ENCODE results near the gene LRFN5.

Gene LRFN5

DNA sequence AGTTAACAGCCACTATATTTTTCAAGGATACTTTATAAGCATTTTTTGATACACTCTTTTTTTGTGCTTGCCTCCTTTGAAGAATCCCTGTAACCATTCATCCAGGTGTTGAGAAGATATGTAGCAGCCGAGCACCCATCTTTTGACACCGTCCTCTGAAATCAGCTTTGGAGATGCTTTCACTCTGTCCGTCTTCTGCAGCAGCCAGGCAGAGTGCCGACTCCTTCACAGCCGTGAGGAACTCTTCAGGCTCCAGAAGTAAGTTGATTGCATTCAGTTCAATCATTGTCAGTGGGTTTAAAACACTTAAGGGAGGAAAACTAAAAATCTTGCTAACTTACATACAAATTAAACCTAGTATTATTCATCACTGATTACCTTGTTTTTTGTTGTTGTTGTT, 160.1 kb downstream of the LRFN5 start:
- no peak for DNase-seq
- no peak overlapping the region for H3K4me3 ChIP-seq (ENCODE audit: low read depth, low read length)
- no peaks in the 10 kb centered on the region for H3K36me3 ChIP-seq (replicated peaks)
- H3K27ac ChIP-seq, result no peak overlapping the region
- no peaks in the 10 kb centered on the region for H3K27me3 ChIP-seq (replicated peaks)
- TF ChIP-seq CTCF (IDR thresholded peaks at IDR 0.05; ENCODE audit: low read depth, low read length, missing control alignments), result no peak
- in situ Hi-C loops (cut with HindIII; ENCODE audit: low pct_ligation_motif_present, low sequenced_read_pairs), result no loop called here

DNA sequence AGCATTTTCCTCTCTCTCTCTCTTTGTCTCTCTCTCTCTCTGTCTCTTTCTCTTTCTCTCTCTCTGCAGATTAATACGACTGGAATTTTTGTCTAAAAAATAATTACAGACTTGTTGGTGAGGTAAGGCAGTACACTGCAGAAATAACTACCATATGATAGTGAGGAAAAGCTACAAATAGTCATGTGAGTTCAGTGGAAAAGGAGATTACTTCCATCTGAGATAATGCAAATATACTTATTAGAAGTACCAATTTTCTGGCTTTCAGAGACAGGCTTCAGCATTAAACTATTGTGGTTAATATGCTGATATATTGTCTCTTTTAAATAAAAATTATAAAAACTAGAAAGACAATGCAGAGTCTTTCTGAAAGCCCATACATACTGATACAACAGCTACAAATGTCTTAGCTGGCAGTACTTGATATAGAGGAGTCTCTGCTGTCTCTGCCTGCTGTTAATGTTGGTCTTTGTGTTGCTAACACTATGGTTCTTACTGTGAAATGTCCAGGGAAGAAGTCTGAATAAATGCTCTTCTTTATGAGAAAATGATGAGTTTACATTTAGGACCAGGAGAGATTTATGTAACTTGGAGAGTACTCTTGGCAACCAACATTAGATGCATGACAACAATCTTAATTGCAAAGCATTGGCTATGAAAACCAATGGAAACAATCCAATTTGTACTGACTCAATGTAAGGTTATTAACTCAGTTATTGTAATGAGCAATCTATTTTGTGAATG, 167.0 kb downstream of the LRFN5 start:
- in situ Hi-C loops (cut with HindIII; ENCODE audit: low pct_ligation_motif_present, low sequenced_read_pairs), result no loop called here
- H3K36me3 ChIP-seq (replicated peaks), result no peaks in the 10 kb centered on the region
- no peak overlapping the region for H3K4me3 ChIP-seq (ENCODE audit: low read depth, low read length)
- H3K27me3 ChIP-seq (replicated peaks), result no peaks in the 10 kb centered on the region
- no peak for DNase-seq
- TF ChIP-seq CTCF (IDR thresholded peaks at IDR 0.05; ENCODE audit: low read depth, low read length, missing control alignments), result no peak
- no peak overlapping the region for H3K27ac ChIP-seq

- Histone ChIP-seq H3K27ac (no peak overlapping the region), H3K4me3 (ENCODE audit: low read depth, low read length) (no peak overlapping the region)
These were observed 175.8 kb downstream of the LRFN5 start for GRCh38 chr14:41782511-41782910.

GRCh38 chr14:41783403-41783802, 176.7 kb downstream of the LRFN5 start:
- TF ChIP-seq CTCF (IDR thresholded peaks at IDR 0.05; ENCODE audit: low read depth, low read length, missing control alignments), result no peak
- in situ Hi-C loops (cut with HindIII; ENCODE audit: low pct_ligation_motif_present, low sequenced_read_pairs), result no loop called here

More at GRCh38 chr14:41782511-41782910, 175.8 kb downstream of the LRFN5 start:
- no peaks in the 10 kb centered on the region for H3K27me3 ChIP-seq (replicated peaks)
- TF ChIP-seq CTCF (IDR thresholded peaks at IDR 0.05; ENCODE audit: low read depth, low read length, missing control alignments), result no peak
- in situ Hi-C loops (cut with HindIII; ENCODE audit: low pct_ligation_motif_present, low sequenced_read_pairs), result no loop called here
- no peak for DNase-seq
- H3K36me3 ChIP-seq (replicated peaks), result no peaks in the 10 kb centered on the region

DNA sequence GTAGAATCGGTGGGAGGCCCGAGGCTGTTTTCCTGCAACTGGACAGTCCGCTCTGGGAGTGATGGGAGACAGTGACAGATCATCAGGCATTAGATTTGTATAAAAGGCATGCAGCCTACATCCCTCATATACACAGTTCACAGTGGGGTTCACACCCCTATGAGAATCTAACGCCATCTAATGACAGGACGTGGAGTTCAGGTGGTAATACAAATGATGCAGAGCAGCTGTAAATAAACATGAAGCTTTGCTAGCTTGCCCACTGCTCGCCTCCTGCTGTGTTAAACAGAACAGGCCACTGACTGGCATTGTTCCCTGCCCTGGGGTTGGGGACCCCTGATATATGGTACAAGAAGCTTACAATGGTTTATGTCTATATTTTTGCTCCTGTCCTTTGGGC, 179.0 kb downstream of the LRFN5 start:
- Histone ChIP-seq H3K27me3 (replicated peaks) (no peaks in the 10 kb centered on the region), H3K36me3 (replicated peaks) (no peaks in the 10 kb centered on the region), H3K4me3 (ENCODE audit: low read depth, low read length) (no peak overlapping the region), H3K27ac (no peak overlapping the region)
- DNase-seq, result no peak
- in situ Hi-C loops (cut with HindIII; ENCODE audit: low pct_ligation_motif_present, low sequenced_read_pairs), result no loop called here
- no peak for TF ChIP-seq CTCF (IDR thresholded peaks at IDR 0.05; ENCODE audit: low read depth, low read length, missing control alignments)

More at GRCh38 chr14:41783403-41783802, 176.7 kb downstream of the LRFN5 start:
- H3K27me3 ChIP-seq (replicated peaks), result no peaks in the 10 kb centered on the region
- no peak for DNase-seq
- no peaks in the 10 kb centered on the region for H3K36me3 ChIP-seq (replicated peaks)
- H3K27ac ChIP-seq, result no peak overlapping the region
- H3K4me3 ChIP-seq (ENCODE audit: low read depth, low read length), result no peak overlapping the region

DNA sequence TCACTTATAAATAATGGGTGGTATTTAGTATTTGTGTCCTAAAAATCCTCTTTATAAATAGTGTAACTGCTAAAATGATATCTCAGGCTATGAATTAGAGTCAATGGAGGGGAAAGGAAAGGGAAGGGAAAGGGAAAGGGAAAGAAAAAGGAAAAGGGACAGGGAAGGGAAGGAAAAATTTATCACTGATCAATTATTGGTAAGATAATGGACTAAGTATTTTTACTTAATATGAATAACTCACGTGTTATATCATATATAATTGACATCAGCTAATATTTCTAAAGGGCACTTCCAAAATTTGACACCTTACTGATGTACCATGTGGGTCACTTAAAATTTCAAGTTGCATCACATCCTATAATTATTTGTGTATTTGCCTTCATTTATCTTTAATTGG, 193.1 kb downstream of the LRFN5 start:
- in situ Hi-C loops (cut with HindIII; ENCODE audit: low pct_ligation_motif_present, low sequenced_read_pairs), result no loop called here
- Histone ChIP-seq H3K4me3 (ENCODE audit: low read depth, low read length) (no peak overlapping the region), H3K27ac (no peak overlapping the region), H3K27me3 (replicated peaks) (no peaks in the 10 kb centered on the region), H3K36me3 (replicated peaks) (no peaks in the 10 kb centered on the region)
- no peak for TF ChIP-seq CTCF (IDR thresholded peaks at IDR 0.05; ENCODE audit: low read depth, low read length, missing control alignments)
- no peak for DNase-seq
